Body of pancreas (tissue), 4 donors: ENCODE results near the gene ST3GAL5. TPM values are rescaled to one million over a fixed set of nuclear protein-coding genes. Genes with fewer than 3 reads are reported as not detected.

Experiments used
- ATAC-seq: fragments of 150-250 bp; one replicate; pipeline ENCODE4 v1.9.1; 2016
- DNase-seq, 4 donors: peaks; one replicate each; pipeline ENCODE4 v3.0.0-alpha.2; 2019
- H3K27ac ChIP-seq, 4 donors: fragments of 200-600 bp; sonication (generic); 1 replicate in 3 of 4; 2 replicates in 1 of 4; pipeline versions ENCODE4 v1.5.1 to v1.6.1; 2016 to 2019; ENCODE audit warnings: mild to moderate bottlenecking in 1 of 4, mixed read lengths in 1 of 4, moderate library complexity in 1 of 4
- H3K27me3 ChIP-seq, 2 donors: fragments of 200-600 bp; sonication (generic); one replicate each; pipeline ENCODE4 v1.6.0; 2016; ENCODE audit warnings: mild to moderate bottlenecking in 1 of 2
- H3K36me3 ChIP-seq, 2 donors: fragments of 200-600 bp; sonication (generic); replicated peaks in 1 of 2; 2 replicates each; pipeline ENCODE4 v1.5.1; 2016; ENCODE audit warnings: low read depth in 2 of 2; ENCODE audit not compliant: insufficient read depth in 1 of 2
- H3K4me1 ChIP-seq: fragments of 200-600 bp; sonication (generic); one replicate; pipeline ENCODE4 v1.6.0; 2016
- H3K4me3 ChIP-seq, 2 donors: fragments of 200-600 bp; sonication (generic); 1 replicate in 1 of 2; 2 replicates in 1 of 2; pipeline ENCODE4 v1.5.1; 2016 to 2019
- H3K9me3 ChIP-seq, 3 donors: fragments of 200-600 bp; sonication (generic); 1 replicate in 2 of 3; 2 replicates in 1 of 3; pipeline ENCODE4 v1.5.1; 2016
- CTCF ChIP-seq, 7 experiments: fragments of 450-650 bp in 4 of 7; fragments of 200-600 bp in 3 of 7; sonication (generic) in 3 of 7; IDR thresholded peaks; one replicate each; pipeline ENCODE4 v1.5.1; 2016 to 2019; ENCODE audit warnings: antibody characterized with exemption in 7 of 7
- POLR2A ChIP-seq, 3 donors: fragments of 450-650 bp; IDR thresholded peaks; one replicate each; pipeline ENCODE4 v1.6.1; 2016; ENCODE audit warnings: antibody characterized with exemption in 3 of 3, mild to moderate bottlenecking in 2 of 3
- WGBS, 2 donors: methylation state at CpG; one replicate each; pipeline ENCODE4 v1.1.5; 2017; 5-methylcytosine and 5-hydroxymethylcytosine counted together
- intact Hi-C: fragments of 100-400 bp; cut with DNase I; formaldehyde crosslinking; loops from one replicate; pipeline ENCODE4 v1.15.1; 2023
- total RNA-seq, 2 donors: library from RNA; depleted of rRNA; stranded (reverse); fragments of >200 nt; gene quantifications; one replicate each; pipeline ENCODE4 v1.1.0, GENCODE V29; 2016

The ST3GAL5 gene
- total RNA-seq, 2 donors from 2014 or later, result 8.6 to 18.8 TPM

DNA sequence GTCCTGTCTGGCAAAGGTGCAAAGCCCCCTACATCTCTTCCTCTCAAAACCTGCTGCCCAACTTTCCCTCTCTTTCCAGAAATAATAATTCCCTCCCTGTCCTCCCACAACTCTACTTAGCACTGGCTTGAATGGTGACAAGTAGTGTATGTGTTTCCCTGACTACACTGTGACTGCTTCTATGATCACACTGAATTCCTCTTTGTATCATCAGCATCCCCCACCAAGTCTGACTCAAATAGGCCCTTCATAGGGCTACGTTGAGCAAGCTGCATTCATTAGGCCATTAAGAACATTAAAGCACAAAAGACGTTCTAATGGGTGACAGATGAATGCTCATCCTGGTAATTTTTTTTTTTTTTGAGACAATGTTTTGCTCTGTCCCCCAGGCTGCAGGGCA is 13.7 kb upstream of the ST3GAL5 start:
- intact Hi-C loops, result no loop called here
- Histone ChIP-seq H3K36me3 (no peaks in the 10 kb centered on the region), H3K4me1 (peaks cover 10% of the 10 kb centered on the region), H3K27me3 (no peaks in the 10 kb centered on the region), H3K27ac (no peak overlapping the region), H3K4me3 (no peak overlapping the region), H3K9me3 (no peaks in the 10 kb centered on the region)
- DNase-seq (no peak), ATAC-seq (no peak)
- 38 to 51% methylated on average over 2 of the region's 2 CpGs for WGBS, 2 donors
- TF ChIP-seq CTCF (IDR thresholded peaks at IDR 0.05) (no peak), POLR2A (IDR thresholded peaks at IDR 0.05) (no peak)

DNA sequence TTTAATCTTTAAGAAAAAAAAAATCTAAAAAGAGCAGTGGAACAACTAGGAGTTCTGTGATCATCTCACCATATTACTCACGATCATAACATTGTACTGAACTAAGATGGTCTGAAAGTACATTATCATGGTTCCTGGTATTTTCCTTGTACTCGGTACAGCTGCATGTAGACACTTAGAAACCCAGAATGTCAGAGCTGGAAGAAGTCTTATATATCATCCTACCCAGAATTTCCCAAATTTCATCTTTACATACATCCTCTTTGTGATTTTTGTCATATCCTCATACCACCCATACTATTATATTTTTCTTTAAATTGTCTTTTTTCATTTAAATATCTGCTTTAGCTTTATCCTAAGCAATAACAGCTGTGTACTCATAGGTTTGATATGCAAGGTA is 12.4 kb upstream of the ST3GAL5 start:
- H3K27me3 ChIP-seq, result no peaks in the 10 kb centered on the region
- intact Hi-C loops, result no loop called here
- no peak overlapping the region for H3K4me3 ChIP-seq
- H3K4me1 ChIP-seq, result peaks cover 10% of the 10 kb centered on the region
- WGBS, 2 donors, result 40 to 71% methylated on average over 2 of the region's 2 CpGs
- H3K27ac ChIP-seq, result no peak overlapping the region
- no peaks in the 10 kb centered on the region for H3K36me3 ChIP-seq
- TF ChIP-seq CTCF (IDR thresholded peaks at IDR 0.05), result no peak
- TF ChIP-seq POLR2A (IDR thresholded peaks at IDR 0.05), result no peak
- no peak for ATAC-seq
- no peaks in the 10 kb centered on the region for H3K9me3 ChIP-seq
- no peak for DNase-seq

- ATAC-seq (no peak), DNase-seq (no peak)
- peaks cover 5% of the 10 kb centered on the region for H3K4me1 ChIP-seq
- TF ChIP-seq CTCF (IDR thresholded peaks at IDR 0.05), result no peak
- TF ChIP-seq POLR2A (IDR thresholded peaks at IDR 0.05), result no peak
- WGBS, 2 donors, result 95 to 100% methylated on average over 2 of the region's 2 CpGs
- no peaks in the 10 kb centered on the region for H3K36me3 ChIP-seq
- H3K27ac ChIP-seq, result no peak overlapping the region
- no peaks in the 10 kb centered on the region for H3K27me3 ChIP-seq
- intact Hi-C loops, result no loop called here
- H3K4me3 ChIP-seq, result no peak overlapping the region
- H3K9me3 ChIP-seq, result no peaks in the 10 kb centered on the region
Measured at GRCh38 chr2:85900366-85900765, 11.6 kb upstream of the ST3GAL5 start.

GRCh38 chr2:85899849-85900248 is 11.1 kb upstream of the ST3GAL5 start:
- intact Hi-C loops, result no loop called here
- ATAC-seq (no peak), DNase-seq (no peak)
- Histone ChIP-seq H3K4me1 (peaks cover under 1% of the 10 kb centered on the region), H3K36me3 (no peaks in the 10 kb centered on the region), H3K9me3 (no peaks in the 10 kb centered on the region), H3K27me3 (no peaks in the 10 kb centered on the region), H3K27ac (no peak overlapping the region), H3K4me3 (no peak overlapping the region)
- WGBS, 2 donors, result 29 to 57% methylated on average over 1 of the region's 1 CpG
- TF ChIP-seq POLR2A (IDR thresholded peaks at IDR 0.05) (no peak), CTCF (IDR thresholded peaks at IDR 0.05) (no peak)

DNA sequence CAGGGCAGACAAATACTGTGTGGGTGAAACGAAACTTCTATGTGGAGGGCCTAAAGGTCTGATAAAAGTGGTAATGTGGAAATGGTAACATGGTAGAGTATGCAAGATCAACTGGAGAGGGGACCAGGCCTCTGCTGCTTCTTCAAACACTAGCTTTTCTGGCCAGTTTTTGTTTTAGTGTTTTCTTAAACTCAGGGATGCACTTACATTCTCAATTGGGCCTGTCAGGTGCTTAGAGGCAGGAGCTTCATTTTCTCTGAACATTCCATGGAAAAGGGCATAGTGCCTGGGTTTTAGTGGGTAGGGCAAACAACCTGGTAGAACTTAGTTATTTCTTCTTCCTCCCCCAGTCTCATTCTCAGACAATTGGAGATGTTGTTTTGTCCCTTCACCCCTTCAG is 10.5 kb upstream of the ST3GAL5 start:
- intact Hi-C loops, result no loop called here
- H3K9me3 ChIP-seq, result no peaks in the 10 kb centered on the region
- ATAC-seq (no peak), DNase-seq (no peak)
- no peaks in the 10 kb centered on the region for H3K27me3 ChIP-seq
- 96 to 97% methylated on average over 1 of the region's 1 CpG for WGBS, 2 donors
- TF ChIP-seq CTCF (IDR thresholded peaks at IDR 0.05) (no peak), POLR2A (IDR thresholded peaks at IDR 0.05) (no peak)
- H3K36me3 ChIP-seq, result no peaks in the 10 kb centered on the region
- H3K27ac ChIP-seq, result no peak overlapping the region
- no peak overlapping the region for H3K4me3 ChIP-seq
- H3K4me1 ChIP-seq, result no peaks in the 10 kb centered on the region
